Measurements from ENCODE around the gene DHDH. TPM values are rescaled to one million over a fixed set of nuclear protein-coding genes. Genes with fewer than 3 reads are reported as not detected.
"Not testable (repeated sequence)": the region's sequence is repeated elsewhere in the genome, so short reads cannot be mapped to it uniquely, and the experiment has no call there.

Gene DHDH
- total RNA-seq, 1 donor from 2014 or later = 1.0 TPM

- H3K36me3 Mint-ChIP-seq (ENCODE audit: low read depth, unreplicated experiment) = peaks cover 13% of the 10 kb centered on the region
- no peak for TF ChIP-seq CTCF (IDR thresholded peaks at IDR 0.05; ENCODE audit: unreplicated experiment)
- H3K4me1 Mint-ChIP-seq (ENCODE audit: unreplicated experiment) = no peaks in the 10 kb centered on the region
- DNase-seq (ENCODE audit: low spot score) = no peak
- no peaks in the 10 kb centered on the region for H3K9me3 Mint-ChIP-seq (ENCODE audit: unreplicated experiment)
- peaks cover 9% of the 10 kb centered on the region for H3K27me3 Mint-ChIP-seq (ENCODE audit: unreplicated experiment)
- no peak overlapping the region for H3K27ac Mint-ChIP-seq (ENCODE audit: unreplicated experiment)
- peak overlapping the region; percentile 69 for H3K4me3 Mint-ChIP-seq (ENCODE audit: unreplicated experiment)
These were observed 10.7 kb upstream of the DHDH start for GRCh38 chr19:48922548-48923490.

- Mint-ChIP-seq H3K27me3 (ENCODE audit: unreplicated experiment) (peaks cover 7% of the 10 kb centered on the region), H3K36me3 (ENCODE audit: low read depth, unreplicated experiment) (peaks cover 9% of the 10 kb centered on the region), H3K27ac (ENCODE audit: unreplicated experiment) (no peak overlapping the region), H3K9me3 (ENCODE audit: unreplicated experiment) (no peaks in the 10 kb centered on the region), H3K4me3 (ENCODE audit: unreplicated experiment) (no peak overlapping the region), H3K4me1 (ENCODE audit: unreplicated experiment) (no peaks in the 10 kb centered on the region)
- TF ChIP-seq CTCF (IDR thresholded peaks at IDR 0.05; ENCODE audit: unreplicated experiment) = no peak
- no peak for DNase-seq (ENCODE audit: low spot score)
These were observed 8.2 kb upstream of the DHDH start for GRCh38 chr19:48925240-48925843.

- H3K27ac Mint-ChIP-seq (ENCODE audit: unreplicated experiment); H3K27me3 Mint-ChIP-seq (ENCODE audit: unreplicated experiment); H3K4me1 Mint-ChIP-seq (ENCODE audit: unreplicated experiment); H3K36me3 Mint-ChIP-seq (ENCODE audit: low read depth, unreplicated experiment); DNase-seq (ENCODE audit: low spot score); H3K9me3 Mint-ChIP-seq (ENCODE audit: unreplicated experiment); H3K4me3 Mint-ChIP-seq (ENCODE audit: unreplicated experiment): not testable (repeated sequence)
These were observed 7.6 kb upstream of the DHDH start for GRCh38 chr19:48925890-48926289.

- DNase-seq (ENCODE audit: low spot score) = no peak
- H3K4me1 Mint-ChIP-seq (ENCODE audit: unreplicated experiment) = no peaks in the 10 kb centered on the region
- H3K27ac Mint-ChIP-seq (ENCODE audit: unreplicated experiment) = no peak overlapping the region
- no peak overlapping the region for H3K4me3 Mint-ChIP-seq (ENCODE audit: unreplicated experiment)
- no peaks in the 10 kb centered on the region for H3K9me3 Mint-ChIP-seq (ENCODE audit: unreplicated experiment)
- TF ChIP-seq CTCF (IDR thresholded peaks at IDR 0.05; ENCODE audit: unreplicated experiment) = no peak
- peaks cover 6% of the 10 kb centered on the region for H3K27me3 Mint-ChIP-seq (ENCODE audit: unreplicated experiment)
- peaks cover 4% of the 10 kb centered on the region for H3K36me3 Mint-ChIP-seq (ENCODE audit: low read depth, unreplicated experiment)
These were observed 6.6 kb upstream of the DHDH start for GRCh38 chr19:48926909-48927308.

GRCh38 chr19:48927692-48928091 lies 5.8 kb upstream of the DHDH start:
- not testable (repeated sequence) for DNase-seq (ENCODE audit: low spot score); H3K27ac Mint-ChIP-seq (ENCODE audit: unreplicated experiment); H3K27me3 Mint-ChIP-seq (ENCODE audit: unreplicated experiment); H3K36me3 Mint-ChIP-seq (ENCODE audit: low read depth, unreplicated experiment); H3K4me3 Mint-ChIP-seq (ENCODE audit: unreplicated experiment); H3K9me3 Mint-ChIP-seq (ENCODE audit: unreplicated experiment); H3K4me1 Mint-ChIP-seq (ENCODE audit: unreplicated experiment)
